Transverse colon (tissue), 3 donors: ENCODE measurements around the gene GMPPA.

ENCODE experiments used
- EP300 ChIP-seq: sonication (generic); formaldehyde crosslinking; IDR thresholded peaks from one replicate; pipeline ENCODE4 v1.6.1; 2017; ENCODE audit warnings: antibody characterized with exemption, low read depth
- TF ChIP-seq, protein P1 (sequence below), 5 experiments: fragments of 200-600 bp in 3 of 5; fragments of 450-650 bp in 2 of 5; sonication (generic) in 3 of 5; IDR thresholded peaks; 1 replicate in 2 of 5; 2 replicates in 3 of 5; pipeline ENCODE4 v1.5.1; 2016 to 2017; ENCODE audit warnings: antibody characterized with exemption in 5 of 5, inconsistent platforms in 3 of 5, mild to moderate bottlenecking in 2 of 5, moderate library complexity in 1 of 5

DNA sequence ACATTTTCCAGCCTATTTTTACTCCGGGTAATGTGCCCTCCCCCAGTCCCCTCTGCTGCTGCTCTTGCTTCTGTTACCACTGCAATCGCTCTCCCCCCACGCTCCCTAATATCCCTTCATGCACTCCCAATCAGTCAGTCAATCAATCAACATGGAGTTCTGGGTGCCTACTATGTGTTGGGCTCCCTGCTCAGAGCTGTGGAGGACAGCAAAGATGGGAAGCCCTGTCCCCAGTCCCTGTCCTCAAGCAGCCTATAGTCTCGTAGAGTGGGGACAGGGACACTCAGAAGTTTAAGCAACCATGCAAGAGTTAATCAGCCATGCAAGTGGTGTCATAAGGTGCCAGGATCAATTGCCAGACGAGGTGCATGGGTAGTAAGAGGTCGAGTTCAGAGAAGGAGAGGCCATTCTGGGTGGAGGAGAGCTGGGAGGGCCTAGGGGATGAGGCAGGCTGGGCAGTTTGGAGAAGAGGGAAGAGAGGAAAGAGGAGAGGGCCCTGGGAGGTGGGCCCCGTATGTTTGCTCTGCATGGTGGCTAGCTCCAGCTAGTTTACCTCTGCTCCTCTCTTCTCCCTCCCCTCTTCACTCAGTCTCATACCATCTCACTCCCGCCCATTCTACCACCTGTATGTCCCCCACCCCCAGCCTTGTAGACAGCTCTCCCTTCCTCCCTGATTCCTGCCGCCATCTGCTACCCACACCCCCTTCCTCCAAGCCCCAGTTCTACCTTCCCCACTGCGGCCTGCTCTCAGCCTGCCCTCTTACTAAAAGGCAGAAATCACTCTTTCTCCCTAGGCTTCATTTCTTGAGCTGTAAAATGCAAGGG lies 19.5 kb downstream of the GMPPA start:
- TF ChIP-seq, protein P1, sequence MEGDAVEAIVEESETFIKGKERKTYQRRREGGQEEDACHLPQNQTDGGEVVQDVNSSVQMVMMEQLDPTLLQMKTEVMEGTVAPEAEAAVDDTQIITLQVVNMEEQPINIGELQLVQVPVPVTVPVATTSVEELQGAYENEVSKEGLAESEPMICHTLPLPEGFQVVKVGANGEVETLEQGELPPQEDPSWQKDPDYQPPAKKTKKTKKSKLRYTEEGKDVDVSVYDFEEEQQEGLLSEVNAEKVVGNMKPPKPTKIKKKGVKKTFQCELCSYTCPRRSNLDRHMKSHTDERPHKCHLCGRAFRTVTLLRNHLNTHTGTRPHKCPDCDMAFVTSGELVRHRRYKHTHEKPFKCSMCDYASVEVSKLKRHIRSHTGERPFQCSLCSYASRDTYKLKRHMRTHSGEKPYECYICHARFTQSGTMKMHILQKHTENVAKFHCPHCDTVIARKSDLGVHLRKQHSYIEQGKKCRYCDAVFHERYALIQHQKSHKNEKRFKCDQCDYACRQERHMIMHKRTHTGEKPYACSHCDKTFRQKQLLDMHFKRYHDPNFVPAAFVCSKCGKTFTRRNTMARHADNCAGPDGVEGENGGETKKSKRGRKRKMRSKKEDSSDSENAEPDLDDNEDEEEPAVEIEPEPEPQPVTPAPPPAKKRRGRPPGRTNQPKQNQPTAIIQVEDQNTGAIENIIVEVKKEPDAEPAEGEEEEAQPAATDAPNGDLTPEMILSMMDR (IDR thresholded peaks at IDR 0.05): no peak
- no peak for TF ChIP-seq EP300
